WTC11 (cell line): ENCODE results near the gene FBLN2.

ENCODE experiments used
- TF ChIP-seq, protein P1 (sequence below): fragments of 250-450 bp; sonication (Bioruptor Pico); conservative IDR thresholded peaks from 2 replicates; pipeline ENCODE4 v1.9.0; 2021; ENCODE audit warnings: mild to moderate bottlenecking
- TF ChIP-seq, protein P2 (sequence below): fragments of 200-600 bp; IDR thresholded peaks from 2 replicates; pipeline ENCODE4 v1.8.0; 2022; ENCODE audit warnings: antibody characterized with exemption
- TF ChIP-seq, protein P3 (sequence below): sonication (generic); formaldehyde crosslinking; IDR thresholded peaks from 2 replicates; pipeline ENCODE4 v1.8.0; 2022; ENCODE audit warnings: mild to moderate bottlenecking, missing genetic modification reagents

DNA sequence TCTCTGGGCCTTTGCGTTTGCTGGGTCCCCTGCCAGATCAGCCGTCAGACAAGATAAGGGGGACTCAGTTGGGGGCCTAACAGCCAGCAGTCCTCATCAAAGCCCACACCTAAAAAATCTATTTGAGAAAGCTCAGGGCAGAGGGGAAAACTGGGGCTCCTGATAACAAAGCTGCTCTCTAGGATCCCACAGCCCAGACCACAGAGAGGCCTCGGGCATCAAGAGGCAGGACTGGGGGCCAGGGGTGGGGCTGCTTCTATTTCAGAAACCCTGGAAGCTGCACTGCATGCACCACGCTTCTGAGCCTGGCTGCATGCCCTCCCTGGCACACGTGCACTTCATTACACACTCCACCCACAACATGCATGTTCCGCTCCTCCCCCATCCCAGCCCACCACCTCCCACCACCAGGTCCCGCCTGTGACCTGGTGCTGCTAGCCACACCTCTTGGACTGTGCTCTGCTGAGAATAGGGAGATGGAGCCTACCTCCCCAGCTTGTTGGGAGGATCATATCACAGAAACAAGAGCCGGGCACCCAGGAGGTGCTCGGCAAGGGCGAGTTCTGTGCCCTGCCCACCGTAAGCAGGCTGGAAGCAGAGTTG lies 26.6 kb downstream of the FBLN2 start:
- TF ChIP-seq, protein P1, sequence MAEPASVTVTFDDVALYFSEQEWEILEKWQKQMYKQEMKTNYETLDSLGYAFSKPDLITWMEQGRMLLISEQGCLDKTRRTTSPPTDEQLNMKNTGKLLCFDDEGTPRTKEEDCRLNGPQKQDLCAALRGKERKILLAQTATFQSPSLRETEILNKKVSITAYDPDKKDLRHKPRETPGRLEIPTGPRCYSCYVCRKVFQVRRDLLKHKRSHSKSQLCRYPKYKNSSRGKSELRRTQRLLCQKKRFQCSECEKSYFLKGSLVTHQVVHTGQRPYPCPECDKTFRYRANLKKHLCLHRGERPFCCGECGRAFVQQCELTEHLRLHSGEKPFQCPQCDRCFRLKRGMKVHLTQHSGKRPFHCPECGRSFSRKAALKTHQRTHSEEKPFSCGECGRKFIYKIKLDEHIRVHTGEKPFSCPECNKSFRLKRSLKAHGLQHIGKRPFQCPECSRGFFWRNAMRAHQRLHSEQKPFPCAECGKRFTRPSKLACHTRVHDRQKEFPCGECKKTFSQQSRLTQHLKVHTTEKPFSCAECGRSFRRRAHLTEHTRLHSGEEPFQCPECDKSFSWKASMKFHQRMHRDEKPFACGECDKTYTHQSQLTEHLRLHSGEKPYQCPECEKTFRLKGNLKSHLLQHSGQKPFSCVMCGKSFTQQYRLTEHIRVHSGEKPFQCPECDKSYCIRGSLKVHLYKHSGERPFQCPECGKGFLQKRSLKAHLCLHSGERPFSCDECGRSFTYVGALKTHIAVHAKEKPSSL = no peak
- TF ChIP-seq, protein P2, sequence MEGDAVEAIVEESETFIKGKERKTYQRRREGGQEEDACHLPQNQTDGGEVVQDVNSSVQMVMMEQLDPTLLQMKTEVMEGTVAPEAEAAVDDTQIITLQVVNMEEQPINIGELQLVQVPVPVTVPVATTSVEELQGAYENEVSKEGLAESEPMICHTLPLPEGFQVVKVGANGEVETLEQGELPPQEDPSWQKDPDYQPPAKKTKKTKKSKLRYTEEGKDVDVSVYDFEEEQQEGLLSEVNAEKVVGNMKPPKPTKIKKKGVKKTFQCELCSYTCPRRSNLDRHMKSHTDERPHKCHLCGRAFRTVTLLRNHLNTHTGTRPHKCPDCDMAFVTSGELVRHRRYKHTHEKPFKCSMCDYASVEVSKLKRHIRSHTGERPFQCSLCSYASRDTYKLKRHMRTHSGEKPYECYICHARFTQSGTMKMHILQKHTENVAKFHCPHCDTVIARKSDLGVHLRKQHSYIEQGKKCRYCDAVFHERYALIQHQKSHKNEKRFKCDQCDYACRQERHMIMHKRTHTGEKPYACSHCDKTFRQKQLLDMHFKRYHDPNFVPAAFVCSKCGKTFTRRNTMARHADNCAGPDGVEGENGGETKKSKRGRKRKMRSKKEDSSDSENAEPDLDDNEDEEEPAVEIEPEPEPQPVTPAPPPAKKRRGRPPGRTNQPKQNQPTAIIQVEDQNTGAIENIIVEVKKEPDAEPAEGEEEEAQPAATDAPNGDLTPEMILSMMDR = no peak
- TF ChIP-seq, protein P3, sequence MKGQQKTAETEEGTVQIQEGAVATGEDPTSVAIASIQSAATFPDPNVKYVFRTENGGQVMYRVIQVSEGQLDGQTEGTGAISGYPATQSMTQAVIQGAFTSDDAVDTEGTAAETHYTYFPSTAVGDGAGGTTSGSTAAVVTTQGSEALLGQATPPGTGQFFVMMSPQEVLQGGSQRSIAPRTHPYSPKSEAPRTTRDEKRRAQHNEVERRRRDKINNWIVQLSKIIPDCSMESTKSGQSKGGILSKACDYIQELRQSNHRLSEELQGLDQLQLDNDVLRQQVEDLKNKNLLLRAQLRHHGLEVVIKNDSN (CRISPR knock-in tag) = no peak
